ENCODE data around the gene KIDINS220.

GRCh38 chr2:8856176-8856575 lies 18.8 kb upstream of the KIDINS220 start:
- TF ChIP-seq MAX (CRISPR knock-in tag; IDR thresholded peaks at IDR 0.05) (no peak), SIN3A (IDR thresholded peaks at IDR 0.05; ENCODE audit: borderline replicate concordance in 2 of 2, control insufficient read depth in 1 of 2, low read depth in 2 of 2, low read length in 2 of 2) (no peak), XRCC5 (IDR thresholded peaks at IDR 0.05; ENCODE audit: low read depth, low read length) (no peak), POLR2AphosphoS5 (IDR thresholded peaks at IDR 0.05; ENCODE audit: control insufficient read depth, insufficient read depth, low read depth, low read length) (no peak), POLR2A (conservative IDR thresholded peaks at IDR 0.05) (no peak), ZNF518B (CRISPR knock-in tag; IDR thresholded peaks at IDR 0.05) (no peak)

All from K562 (cell line).